ENCODE data around the gene DTL. TPM values are rescaled to one million over a fixed set of nuclear protein-coding genes. Genes with fewer than 3 reads are reported as not detected.
"Not testable (repeated sequence)": the region's sequence is repeated elsewhere in the genome, so short reads cannot be mapped to it uniquely, and the experiment has no call there.

The DTL gene
- total RNA-seq, 2 experiments from 2014 or later: 92.0 to 95.9 TPM

DNA sequence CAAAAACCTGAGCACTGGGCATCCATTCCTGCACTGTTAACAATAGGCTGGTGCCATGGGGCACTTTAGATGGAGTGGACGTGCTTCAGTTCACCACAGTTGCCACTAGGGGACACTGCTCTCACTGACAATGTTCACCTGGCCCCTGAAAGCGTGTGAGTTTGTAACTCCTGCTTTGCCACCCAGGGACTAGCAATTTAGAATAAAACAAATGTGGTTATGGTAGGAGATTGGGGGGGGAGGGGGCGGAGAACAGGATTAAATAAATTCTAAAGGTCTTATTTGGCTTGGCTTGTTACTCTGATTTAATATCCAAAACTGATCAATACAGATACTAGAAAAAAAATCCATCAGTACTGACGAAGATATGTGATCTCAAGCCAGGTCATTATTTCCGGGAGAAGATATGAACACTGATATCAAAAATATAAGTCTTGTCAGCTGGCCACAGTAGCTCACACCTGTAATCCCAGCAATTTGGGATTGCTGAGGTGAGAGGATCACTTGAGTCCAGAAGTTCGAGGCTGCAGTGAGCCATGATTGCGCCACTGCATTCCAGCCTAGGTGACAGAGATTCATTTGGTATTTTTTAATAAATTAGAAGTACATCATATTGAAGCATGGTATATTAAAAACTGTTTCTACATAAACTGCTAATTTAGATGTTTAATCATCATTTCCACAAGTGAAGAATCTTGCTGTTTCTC, 23.4 kb upstream of the DTL start:
- H3K4me1 Mint-ChIP-seq (ENCODE audit: low read depth): peaks cover 3% of the 10 kb centered on the region
- peak; percentile 100 for ATAC-seq
- peak; percentile 78 for DNase-seq
- H3K27ac Mint-ChIP-seq: no peak overlapping the region
- H3K4me3 Mint-ChIP-seq: no peak overlapping the region
- ChIA-PET POLR2A (interaction anchor here (0.6 kb wide), 1 partner anchor 15 kb away, joined by 3 read pairs; no protein-coding TSS in a partner anchor), CTCF (interaction anchor here (0.5 to 3.3 kb wide), 15 partner anchors 9 to 444 kb away, joined by 3 to 33 read pairs (median 5); partner anchors contain the start of genes DTL and INTS7)
- peak; percentile 92 for TF ChIP-seq CTCF (IDR thresholded peaks at IDR 0.05)
- intact Hi-C loops (cut with micrococcal nuclease): no loop called here
- H3K36me3 Mint-ChIP-seq (ENCODE audit: low read depth): peaks cover 23% of the 10 kb centered on the region
- H3K9me3 Mint-ChIP-seq: no peaks in the 10 kb centered on the region
- H3K27me3 Mint-ChIP-seq: no peaks in the 10 kb centered on the region

DNA sequence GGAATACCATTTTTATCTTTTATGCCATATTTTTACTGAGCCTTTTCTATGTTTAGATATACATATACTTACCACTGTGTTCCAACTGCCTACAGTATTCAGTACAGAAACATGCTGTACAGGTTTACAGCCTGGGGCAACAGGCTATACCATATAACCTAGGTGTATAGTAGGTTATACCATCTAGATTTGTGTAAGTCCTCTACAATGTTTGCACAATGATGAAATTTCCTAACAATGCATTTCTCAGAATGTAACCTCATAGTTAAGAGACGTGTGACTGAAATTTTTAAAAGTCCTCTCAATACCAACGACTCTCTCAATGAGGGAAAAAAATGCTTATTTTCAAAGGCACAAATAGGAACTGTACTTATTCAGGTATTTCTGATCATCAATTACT, 21.9 kb upstream of the DTL start:
- Mint-ChIP-seq H3K4me3 (no peak overlapping the region), H3K27me3 (no peaks in the 10 kb centered on the region), H3K9me3 (no peaks in the 10 kb centered on the region), H3K36me3 (ENCODE audit: low read depth) (peaks cover 23% of the 10 kb centered on the region), H3K4me1 (ENCODE audit: low read depth) (peaks cover 3% of the 10 kb centered on the region), H3K27ac (no peak overlapping the region)
- ChIA-PET POLR2A (interaction anchor here (1.1 kb wide), 1 partner anchor 22 kb away, joined by 3 read pairs; the partner anchor contains the start of genes DTL and INTS7), CTCF (interaction anchor here (1.0 to 3.3 kb wide), 11 partner anchors 8 to 442 kb away, joined by 3 to 33 read pairs (median 5); partner anchors contain the start of genes DTL and INTS7)
- intact Hi-C loops (cut with micrococcal nuclease): no loop called here
- no peak for DNase-seq
- no peak for ATAC-seq
- no peak for TF ChIP-seq CTCF (IDR thresholded peaks at IDR 0.05)

GRCh38 chr1:212020975-212021374, 14.6 kb upstream of the DTL start:
- Mint-ChIP-seq H3K36me3 (ENCODE audit: low read depth) (peaks cover 31% of the 10 kb centered on the region), H3K27ac (no peak overlapping the region), H3K4me3 (no peak overlapping the region), H3K4me1 (ENCODE audit: low read depth) (peaks cover 3% of the 10 kb centered on the region), H3K9me3 (peaks cover 7% of the 10 kb centered on the region), H3K27me3 (no peaks in the 10 kb centered on the region)
- DNase-seq: no peak
- TF ChIP-seq CTCF (IDR thresholded peaks at IDR 0.05): no peak
- POLR2A ChIA-PET: no interaction called here
- intact Hi-C loops (cut with micrococcal nuclease): no loop called here
- ATAC-seq: no peak
- CTCF ChIA-PET: interaction anchor here (2.1 to 2.2 kb wide), 2 partner anchors 8 to 340 kb away, joined by 5 to 8 read pairs; no protein-coding TSS in a partner anchor

- ChIA-PET CTCF (interaction anchor here (1.2 to 6.1 kb wide), 4 partner anchors 9 to 435 kb away, joined by 3 to 38 read pairs (median 6); partner anchors contain the start of genes DTL and INTS7), POLR2A (no interaction called here)
- peaks cover 26% of the 10 kb centered on the region for H3K36me3 Mint-ChIP-seq (ENCODE audit: low read depth)
- no peak overlapping the region for H3K4me3 Mint-ChIP-seq
- TF ChIP-seq CTCF (IDR thresholded peaks at IDR 0.05): no peak
- H3K27me3 Mint-ChIP-seq: no peaks in the 10 kb centered on the region
- DNase-seq (no peak), ATAC-seq (no peak)
- H3K27ac Mint-ChIP-seq: no peak overlapping the region
- peaks cover 3% of the 10 kb centered on the region for H3K4me1 Mint-ChIP-seq (ENCODE audit: low read depth)
- intact Hi-C loops (cut with micrococcal nuclease): no loop called here
- peaks cover 7% of the 10 kb centered on the region for H3K9me3 Mint-ChIP-seq
Observed at GRCh38 chr1:212021563-212021962, 14.0 kb upstream of the DTL start.

DNA sequence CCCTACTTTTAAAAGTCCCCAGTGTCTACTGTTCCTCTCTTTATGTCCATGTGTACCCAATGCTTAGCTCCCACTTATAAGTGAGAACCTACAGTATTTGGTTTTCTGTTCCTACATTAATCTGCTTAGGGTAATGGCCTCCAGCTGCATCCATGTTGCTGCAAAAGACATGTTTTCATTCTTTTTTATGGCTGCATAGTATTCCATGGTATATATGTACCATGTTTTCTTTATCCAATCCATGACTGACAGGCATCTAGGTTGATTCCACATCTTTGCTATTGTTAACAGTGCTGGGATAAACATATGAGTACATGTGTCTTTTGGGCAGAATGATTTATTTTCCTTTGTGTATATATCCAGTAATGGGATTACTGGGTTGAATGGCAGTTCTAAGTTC, 12.6 kb upstream of the DTL start:
- H3K4me1 Mint-ChIP-seq (ENCODE audit: low read depth); H3K27me3 Mint-ChIP-seq; POLR2A ChIA-PET; DNase-seq; H3K27ac Mint-ChIP-seq; intact Hi-C loops (cut with micrococcal nuclease); H3K4me3 Mint-ChIP-seq; H3K9me3 Mint-ChIP-seq; ATAC-seq: not testable (repeated sequence)
- CTCF ChIA-PET: interaction anchor here (0.8 to 6.1 kb wide), 3 partner anchors 12 to 342 kb away, joined by 3 to 38 read pairs (median 8); partner anchors contain the start of genes DTL and INTS7
- H3K36me3 Mint-ChIP-seq (ENCODE audit: low read depth): peaks cover 28% of the 10 kb centered on the region

Measured in activated CD8-positive, alpha-beta T cell treated with anti-CD3 and anti-CD28 coated beads for 36 hours (primary cell).